GM21381 (cell line): Measurements from ENCODE around the gene TMEM266.
A peak's percentile ranks its signal among the peaks of the same experiment; 100 is the strongest.

Experiments used
- ATAC-seq: cut with Tn5 transposase; IDR thresholded peaks from one replicate; pipeline ENCODE4 v1.9.1; 2021; ENCODE audit warnings: mild to moderate bottlenecking, moderate library complexity; ENCODE audit not compliant: unreplicated experiment

The TMEM266 gene

GRCh38 chr15:76127169-76127568 is 67.4 kb downstream of the TMEM266 start:
- ATAC-seq, result no peak

- ATAC-seq, result no peak
Measured at GRCh38 chr15:76127880-76128279, 68.1 kb downstream of the TMEM266 start.

GRCh38 chr15:76134537-76134936 is 74.8 kb downstream of the TMEM266 start:
- ATAC-seq, result no peak

- no peak for ATAC-seq
Measured at GRCh38 chr15:76135516-76135915, 75.7 kb downstream of the TMEM266 start.

- no peak for ATAC-seq
Measured at GRCh38 chr15:76138436-76138835, 78.7 kb downstream of the TMEM266 start.

GRCh38 chr15:76139368-76140073 is 79.7 kb downstream of the TMEM266 start:
- no peak for ATAC-seq

- ATAC-seq, result no peak
Measured at GRCh38 chr15:76140074-76140464, 80.3 kb downstream of the TMEM266 start.

- ATAC-seq, result no peak
Measured at GRCh38 chr15:76146812-76147211, 87.0 kb downstream of the TMEM266 start.

GRCh38 chr15:76147906-76148570 is 88.3 kb downstream of the TMEM266 start:
- ATAC-seq, result no peak

GRCh38 chr15:76149291-76149915 is 89.6 kb downstream of the TMEM266 start:
- ATAC-seq, result no peak

GRCh38 chr15:76150513-76150912 is 90.7 kb downstream of the TMEM266 start:
- ATAC-seq, result peak; percentile 17

- peak; percentile 90 for ATAC-seq
Measured at GRCh38 chr15:76150971-76151598, 91.3 kb downstream of the TMEM266 start.

GRCh38 chr15:76151599-76151974 is 91.8 kb downstream of the TMEM266 start:
- no peak for ATAC-seq

- no peak for ATAC-seq
Measured at GRCh38 chr15:76152197-76152596, 92.4 kb downstream of the TMEM266 start.

- no peak for ATAC-seq
Measured at GRCh38 chr15:76153241-76154197, 93.7 kb downstream of the TMEM266 start.

GRCh38 chr15:76155731-76156130 is 95.9 kb downstream of the TMEM266 start:
- no peak for ATAC-seq

GRCh38 chr15:76158226-76158625 is 98.4 kb downstream of the TMEM266 start:
- ATAC-seq, result no peak

GRCh38 chr15:76158815-76159214 is 99.0 kb downstream of the TMEM266 start:
- no peak for ATAC-seq

- ATAC-seq, result no peak
Measured at GRCh38 chr15:76159282-76159681, 99.5 kb downstream of the TMEM266 start.

- ATAC-seq, result no peak
Measured at GRCh38 chr15:76160426-76161152, 100.8 kb downstream of the TMEM266 start.
